ENCODE measurements around the gene ACAP1. TPM values are rescaled to one million over a fixed set of nuclear protein-coding genes. Genes with fewer than 3 reads are reported as not detected.
A peak's percentile ranks its signal among the peaks of the same experiment; 100 is the strongest.

The ACAP1 gene
- polyA plus RNA-seq, 1 donor (not counting 4 experiments of a cell fraction or from before 2014, with no cell fraction given): 1.7 TPM

GRCh38 chr17:7327056-7327455, 9.3 kb upstream of the ACAP1 start:
- no peaks in the 10 kb centered on the region for H3K9me3 ChIP-seq (ENCODE audit: control insufficient read depth, low read depth, low read length)
- H3K27me3 ChIP-seq (ENCODE audit: control insufficient read depth, extremely low read depth, insufficient read depth, low read length): no peaks in the 10 kb centered on the region
- FAIRE-seq (no peak), DNase-seq (ENCODE audit: low read depth, low spot score) (no peak)
- dilution Hi-C loops (cut with MboI; ENCODE audit: extremely low pct_ligation_motif_present, low sequenced_read_pairs): no loop called here
- no peak overlapping the region for H3K4me3 ChIP-seq (ENCODE audit: control insufficient read depth in 2 of 3, extremely low read depth in 1 of 3, insufficient read depth in 2 of 3, low read depth in 1 of 3, low read length in 3 of 3)
- H3K9ac ChIP-seq (ENCODE audit: control insufficient read depth, extremely low read depth, insufficient read depth, low read length): no peak overlapping the region
- TF ChIP-seq, protein P1, sequence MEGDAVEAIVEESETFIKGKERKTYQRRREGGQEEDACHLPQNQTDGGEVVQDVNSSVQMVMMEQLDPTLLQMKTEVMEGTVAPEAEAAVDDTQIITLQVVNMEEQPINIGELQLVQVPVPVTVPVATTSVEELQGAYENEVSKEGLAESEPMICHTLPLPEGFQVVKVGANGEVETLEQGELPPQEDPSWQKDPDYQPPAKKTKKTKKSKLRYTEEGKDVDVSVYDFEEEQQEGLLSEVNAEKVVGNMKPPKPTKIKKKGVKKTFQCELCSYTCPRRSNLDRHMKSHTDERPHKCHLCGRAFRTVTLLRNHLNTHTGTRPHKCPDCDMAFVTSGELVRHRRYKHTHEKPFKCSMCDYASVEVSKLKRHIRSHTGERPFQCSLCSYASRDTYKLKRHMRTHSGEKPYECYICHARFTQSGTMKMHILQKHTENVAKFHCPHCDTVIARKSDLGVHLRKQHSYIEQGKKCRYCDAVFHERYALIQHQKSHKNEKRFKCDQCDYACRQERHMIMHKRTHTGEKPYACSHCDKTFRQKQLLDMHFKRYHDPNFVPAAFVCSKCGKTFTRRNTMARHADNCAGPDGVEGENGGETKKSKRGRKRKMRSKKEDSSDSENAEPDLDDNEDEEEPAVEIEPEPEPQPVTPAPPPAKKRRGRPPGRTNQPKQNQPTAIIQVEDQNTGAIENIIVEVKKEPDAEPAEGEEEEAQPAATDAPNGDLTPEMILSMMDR (optimal IDR thresholded peaks at IDR 0.05 in 1 of 3, IDR thresholded peaks at IDR 0.05 in 1 of 3, conservative IDR thresholded peaks at IDR 0.05 in 1 of 3; ENCODE audit: extremely low read depth in 1 of 3, insufficient read depth in 2 of 3, low read length in 3 of 3): no peak
- TF ChIP-seq EZH2 (IDR thresholded peaks at IDR 0.05; ENCODE audit: low read length): no peak
- peaks cover 8% of the 10 kb centered on the region for H3K4me1 ChIP-seq (ENCODE audit: control insufficient read depth, extremely low read depth, insufficient read depth, low read length)
- H3K79me2 ChIP-seq (ENCODE audit: control insufficient read depth, insufficient read depth, low read length): peaks cover 17% of the 10 kb centered on the region
- H2AFZ ChIP-seq (ENCODE audit: control insufficient read depth, low read length): no peak overlapping the region
- H3K4me2 ChIP-seq (ENCODE audit: control insufficient read depth, extremely low read depth, insufficient read depth, low read depth, low read length): no peak overlapping the region
- H3K36me3 ChIP-seq (ENCODE audit: control insufficient read depth in 2 of 2, extremely low read depth in 1 of 2, insufficient read depth in 2 of 2, low read length in 2 of 2): peaks cover 33 to 45% of the 10 kb centered on the region in 2 experiments
- H3K27ac ChIP-seq (ENCODE audit: control insufficient read depth, insufficient read depth, low read length): no peak overlapping the region
- no peaks in the 10 kb centered on the region for H4K20me1 ChIP-seq (ENCODE audit: control insufficient read depth, extremely low read depth, insufficient read depth, low read length)
- H3K9me1 ChIP-seq (ENCODE audit: control insufficient read depth, extremely low read depth, insufficient read depth, low read length): peaks cover 2% of the 10 kb centered on the region

DNA sequence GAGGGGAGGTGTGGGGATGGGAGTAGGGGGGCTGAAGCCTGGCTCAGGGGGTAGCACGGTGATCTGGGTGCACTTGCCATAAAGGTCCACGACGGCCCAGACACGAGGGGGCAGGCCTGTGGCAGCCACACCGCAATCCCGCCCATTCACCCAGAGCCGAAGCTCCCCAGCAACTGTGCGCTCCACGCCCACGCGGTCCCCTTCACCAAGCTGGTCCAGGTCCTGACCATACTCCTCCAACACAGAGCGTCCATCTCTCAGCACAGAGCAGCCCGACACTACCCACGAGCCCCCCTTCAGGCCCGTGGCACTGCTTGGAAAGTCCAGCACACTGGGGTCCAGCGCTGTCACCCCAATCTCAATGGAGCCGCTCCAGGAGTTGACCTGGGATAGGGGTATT, 8.8 kb upstream of the ACAP1 start:
- Histone ChIP-seq H3K27me3 (ENCODE audit: control insufficient read depth, extremely low read depth, insufficient read depth, low read length) (no peaks in the 10 kb centered on the region), H3K9me1 (ENCODE audit: control insufficient read depth, extremely low read depth, insufficient read depth, low read length) (peaks cover 2% of the 10 kb centered on the region), H3K79me2 (ENCODE audit: control insufficient read depth, insufficient read depth, low read length) (peaks cover 17% of the 10 kb centered on the region), H3K9ac (ENCODE audit: control insufficient read depth, extremely low read depth, insufficient read depth, low read length) (no peak overlapping the region), H3K4me3 (ENCODE audit: control insufficient read depth in 2 of 3, extremely low read depth in 1 of 3, insufficient read depth in 2 of 3, low read depth in 1 of 3, low read length in 3 of 3) (no peak overlapping the region), H3K4me2 (ENCODE audit: control insufficient read depth, extremely low read depth, insufficient read depth, low read depth, low read length) (peak overlapping the region; percentile 91), H3K4me1 (ENCODE audit: control insufficient read depth, extremely low read depth, insufficient read depth, low read length) (peaks cover 8% of the 10 kb centered on the region), H3K27ac (ENCODE audit: control insufficient read depth, insufficient read depth, low read length) (no peak overlapping the region), H2AFZ (ENCODE audit: control insufficient read depth, low read length) (no peak overlapping the region), H3K36me3 (ENCODE audit: control insufficient read depth in 2 of 2, extremely low read depth in 1 of 2, insufficient read depth in 2 of 2, low read length in 2 of 2) (peaks cover 30 to 41% of the 10 kb centered on the region in 2 experiments), H3K9me3 (ENCODE audit: control insufficient read depth, low read depth, low read length) (no peaks in the 10 kb centered on the region), H4K20me1 (ENCODE audit: control insufficient read depth, extremely low read depth, insufficient read depth, low read length) (no peaks in the 10 kb centered on the region)
- DNase-seq (ENCODE audit: low read depth, low spot score): no peak
- FAIRE-seq: no peak
- dilution Hi-C loops (cut with MboI; ENCODE audit: extremely low pct_ligation_motif_present, low sequenced_read_pairs): no loop called here
- TF ChIP-seq EZH2 (IDR thresholded peaks at IDR 0.05; ENCODE audit: low read length): no peak
- TF ChIP-seq, protein P1 (optimal IDR thresholded peaks at IDR 0.05 in 1 of 3, IDR thresholded peaks at IDR 0.05 in 1 of 3, conservative IDR thresholded peaks at IDR 0.05 in 1 of 3; ENCODE audit: extremely low read depth in 1 of 3, insufficient read depth in 2 of 3, low read length in 3 of 3): no peak
